Stimulated activated CD4-positive, alpha-beta T cell treated with anti-CD3 and anti-CD28 coated beads, Interleukin-12 subunit alpha, Interleukin-12 subunit beta, amount 100 ng/mL, for 48 hours (primary cell): Measurements from ENCODE around the gene CIITA.

ENCODE experiments used
- DNase-seq, 3 donors: peaks; one replicate each; pipeline ENCODE4 v3.0.0-alpha.2; 2020; ENCODE audit warnings: low read depth in 2 of 3, low spot score in 1 of 3

Gene CIITA

DNA sequence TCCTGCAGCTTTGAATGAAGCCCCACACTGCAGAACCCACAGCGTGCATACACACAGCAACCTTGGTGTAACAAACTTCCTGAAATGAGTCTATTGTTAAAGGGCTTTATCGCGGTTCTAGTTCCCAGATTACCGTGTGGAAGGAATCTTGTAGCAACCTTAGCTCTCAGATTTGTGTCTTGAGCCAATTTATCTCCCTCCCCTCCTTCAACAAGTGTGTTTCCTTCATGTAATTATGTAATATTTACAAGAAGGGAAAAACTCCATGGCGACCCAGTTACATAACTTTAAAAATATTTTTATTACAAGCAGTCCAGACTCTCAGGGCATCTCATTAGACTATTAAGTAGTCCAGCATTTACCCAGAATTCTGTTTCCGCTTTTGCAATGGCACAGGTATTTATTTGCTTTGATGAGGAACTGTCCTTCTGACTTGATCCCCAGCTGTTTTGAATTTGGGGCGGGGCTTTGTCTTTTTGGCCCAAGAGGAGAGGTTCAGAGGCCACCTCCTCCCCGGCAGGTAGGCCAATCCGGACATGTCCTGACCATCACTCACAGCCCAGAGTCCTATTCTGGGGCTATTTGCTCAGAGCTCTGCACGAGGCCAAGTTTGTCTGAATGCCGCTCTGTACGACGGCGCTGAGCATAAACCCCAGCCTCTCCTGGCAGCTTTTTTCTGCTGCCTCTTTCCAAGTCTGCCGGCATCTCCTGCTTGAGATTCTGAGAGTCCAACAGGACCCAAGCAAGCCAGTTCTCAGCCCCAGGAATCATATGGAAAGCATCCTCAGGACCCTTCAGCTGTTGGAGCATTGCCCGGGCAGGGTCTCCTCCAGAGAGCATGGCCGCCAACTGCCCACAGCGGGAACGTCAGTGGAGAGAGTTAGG, 103.0 kb downstream of the CIITA start:
- no peak for DNase-seq

DNA sequence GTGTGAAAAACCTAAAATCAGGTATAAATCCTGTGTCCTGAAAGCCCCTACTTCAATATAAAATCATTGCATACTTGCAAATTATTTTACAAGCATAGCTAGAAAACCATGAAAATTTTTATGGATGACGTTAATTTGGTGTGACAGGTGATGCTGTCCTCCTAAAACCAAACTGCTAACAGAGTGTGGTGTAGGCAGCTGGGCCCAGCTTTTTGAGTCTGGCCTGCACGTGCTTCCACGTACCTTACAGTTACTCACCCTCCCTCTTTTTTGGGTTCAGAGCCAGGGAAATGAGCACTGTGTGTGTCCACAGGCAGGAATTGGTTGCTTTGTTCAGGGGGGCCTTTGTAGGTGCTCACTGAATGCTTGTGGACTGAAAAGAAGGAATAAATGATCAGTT, 103.8 kb downstream of the CIITA start:
- no peak for DNase-seq

DNA sequence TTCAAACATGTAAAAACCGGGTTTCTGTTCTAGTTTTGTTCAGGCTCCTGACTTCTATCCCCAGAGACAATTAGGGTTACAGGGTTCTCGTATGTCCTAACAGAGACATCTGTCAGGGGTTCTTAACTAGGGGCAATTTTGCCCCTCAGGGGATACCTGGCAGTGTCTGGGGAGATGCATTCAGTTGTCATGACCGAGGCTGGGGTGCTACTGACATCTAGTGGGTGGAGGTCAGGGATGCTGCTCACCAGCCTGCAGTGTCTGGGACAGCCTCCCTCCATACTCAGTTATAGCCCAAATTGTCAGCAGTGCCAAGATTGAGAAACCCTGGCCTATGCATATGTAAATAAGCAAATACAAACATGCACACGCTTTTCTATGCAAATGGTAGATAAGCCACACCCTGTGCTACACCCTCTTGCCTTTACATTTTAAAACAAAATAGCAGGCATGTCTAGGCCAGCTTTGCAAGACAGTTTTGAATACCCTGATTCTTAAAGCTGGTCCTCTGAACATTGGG, 104.8 kb downstream of the CIITA start:
- peak in 1 of 3 donors; percentile 55 for DNase-seq

DNA sequence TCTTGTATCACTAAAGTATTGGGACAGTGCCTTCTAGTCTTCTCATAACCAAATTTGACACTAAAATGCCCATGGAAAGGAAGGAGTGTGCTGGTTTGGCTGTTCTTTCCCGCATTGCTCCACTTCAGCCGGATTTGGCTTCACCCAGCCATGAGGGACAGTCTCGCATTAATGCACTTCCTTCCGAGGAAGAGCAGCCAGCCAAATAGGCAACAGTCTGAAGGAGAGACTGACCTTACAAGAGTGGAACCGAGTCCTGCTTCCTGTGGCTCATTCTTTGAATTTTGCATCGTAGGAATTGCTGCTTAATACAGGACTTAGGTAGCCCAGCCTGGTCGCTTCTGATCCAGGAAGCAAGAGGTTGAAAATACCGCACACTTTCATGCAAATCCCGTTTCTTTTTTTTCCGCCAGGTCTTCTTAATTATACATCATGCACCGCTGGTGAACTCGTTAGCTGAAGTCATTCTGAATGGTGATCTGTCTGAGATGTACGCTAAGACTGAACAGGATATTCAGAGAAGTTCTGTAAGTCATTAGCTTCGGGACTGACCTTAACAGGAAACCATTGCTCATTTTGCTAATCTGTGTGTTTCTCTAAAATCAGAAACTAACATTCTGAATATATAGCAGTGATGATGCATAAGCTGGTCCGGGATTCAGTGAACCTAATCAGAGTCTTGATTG, 105.6 kb downstream of the CIITA start:
- DNase-seq = no peak

DNA sequence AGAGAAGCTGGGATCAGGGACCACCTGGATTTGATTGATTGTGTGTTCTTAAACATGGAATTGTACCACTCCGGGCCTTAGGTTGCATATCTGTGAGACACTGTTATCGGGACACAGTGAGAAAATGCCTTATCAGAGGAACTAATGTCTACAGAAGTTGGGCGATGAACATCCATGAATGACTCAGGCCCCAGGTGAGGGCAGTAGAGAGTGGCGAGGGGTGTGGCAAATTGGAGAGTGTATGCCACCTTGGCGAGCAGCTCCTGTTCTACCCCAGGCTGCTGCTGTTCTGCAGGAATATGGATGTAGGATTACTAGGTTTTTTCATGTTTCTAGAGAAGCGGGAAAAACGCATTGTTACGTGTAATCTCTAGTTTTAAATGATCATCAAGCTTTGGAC, 106.2 kb downstream of the CIITA start:
- DNase-seq = no peak

DNA sequence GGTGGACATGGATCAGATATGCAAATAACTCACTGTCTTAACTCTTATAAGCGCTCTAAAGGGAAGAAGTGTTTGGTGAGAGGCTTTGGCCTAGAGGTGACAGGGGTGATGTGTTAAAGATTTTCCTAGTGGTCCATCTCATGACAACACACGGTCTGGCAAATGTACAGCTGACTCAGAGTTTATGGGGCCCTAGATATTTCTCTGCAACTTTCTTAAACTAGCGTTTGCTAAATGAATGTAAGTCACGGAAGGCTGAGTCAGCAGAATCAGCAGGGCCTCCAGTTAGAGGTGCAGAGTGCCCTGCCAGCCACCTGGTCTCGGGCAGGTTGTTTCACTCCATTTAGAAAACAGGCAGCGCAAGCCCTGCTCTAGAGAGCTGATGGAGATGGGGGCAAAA, 107.5 kb downstream of the CIITA start:
- no peak for DNase-seq
